AML-193 (cell line): ENCODE measurements around the gene TMEM40.
"Not testable (repeated sequence)": the region's sequence is repeated elsewhere in the genome, so short reads cannot be mapped to it uniquely, and the experiment has no call there.

Experiments
- DNase-seq, 2 experiments: peaks; one replicate each; lab custom pipeline; 2025; lab: John Stamatoyannopoulos, UW

Gene TMEM40

DNA sequence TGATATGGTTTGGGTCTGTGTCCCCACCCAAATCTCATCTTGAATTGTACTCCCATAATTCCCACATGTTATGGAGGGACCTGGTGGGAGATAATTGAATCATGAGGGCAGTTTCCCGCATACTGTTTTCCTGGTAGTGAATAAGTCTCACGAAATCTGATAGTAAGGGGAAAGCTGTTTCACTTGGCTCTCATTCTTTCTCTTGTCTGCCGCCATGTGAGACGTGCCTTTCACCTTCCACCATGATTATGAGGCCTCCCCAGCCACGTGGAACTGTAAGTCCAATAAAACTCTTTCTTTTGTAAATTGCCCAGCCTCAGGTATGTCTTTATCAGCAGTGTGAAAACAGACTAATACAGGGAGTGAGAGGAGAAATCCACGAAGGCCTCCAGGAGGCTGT, 16.9 kb upstream of the TMEM40 start:
- not testable (repeated sequence) for DNase-seq

DNA sequence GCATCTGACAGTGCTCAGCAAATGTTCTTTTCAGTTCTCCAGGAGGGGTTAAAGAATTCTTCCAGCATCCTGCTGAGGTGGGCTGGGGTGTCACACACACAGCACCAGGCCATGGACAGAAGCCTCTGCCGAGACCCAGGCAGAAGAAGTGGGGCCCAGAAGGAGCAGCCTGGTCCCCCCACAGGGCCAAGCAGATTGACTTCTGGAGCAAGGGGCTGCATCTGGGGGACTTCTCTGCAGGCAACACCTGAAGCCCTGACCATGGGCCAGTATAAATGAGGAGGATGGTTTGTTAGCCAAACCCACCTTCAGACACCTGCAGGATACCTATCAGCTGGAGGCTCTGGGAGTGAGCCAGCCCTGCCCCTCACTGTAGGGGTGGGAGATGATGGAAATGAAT, 16.2 kb upstream of the TMEM40 start:
- no peak for DNase-seq

DNA sequence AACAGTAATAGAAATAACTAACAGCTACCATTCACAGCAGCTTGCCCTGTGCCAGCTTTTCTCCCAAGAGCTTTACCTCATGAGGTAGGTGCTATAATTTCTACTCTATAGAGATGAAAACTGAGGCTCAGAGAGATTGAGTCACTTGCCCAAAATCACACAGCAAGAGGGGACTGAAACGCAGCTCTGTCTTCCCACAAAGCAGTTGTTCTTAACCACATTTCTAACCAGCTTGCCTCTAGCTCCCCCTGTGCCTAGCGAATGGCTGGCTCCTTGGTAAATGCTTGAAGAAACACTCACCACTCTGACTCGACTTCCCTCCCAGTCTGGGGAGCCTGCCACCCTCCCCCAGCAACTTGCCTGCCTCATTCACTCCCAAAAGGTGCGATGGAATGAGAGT, 15.6 kb upstream of the TMEM40 start:
- no peak for DNase-seq

DNA sequence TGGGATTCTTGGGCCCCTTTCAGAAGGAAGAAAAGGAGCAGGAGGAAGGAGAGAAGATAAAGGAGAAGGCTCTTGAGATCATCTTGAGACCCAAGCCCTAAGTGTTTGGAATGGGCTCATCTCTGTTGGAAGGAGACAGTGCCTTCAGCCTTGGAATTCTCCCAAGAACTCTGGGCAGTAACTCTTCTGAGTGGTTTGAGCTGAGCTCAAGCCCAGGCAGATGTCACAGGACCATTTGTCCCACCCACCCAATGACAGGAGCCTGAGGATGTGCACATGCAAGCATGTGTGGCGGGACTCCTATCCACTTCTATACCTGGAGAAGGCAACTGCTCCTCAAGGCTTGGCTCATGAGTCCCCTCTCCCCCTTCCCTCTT, 14.6 kb upstream of the TMEM40 start:
- no peak for DNase-seq

DNA sequence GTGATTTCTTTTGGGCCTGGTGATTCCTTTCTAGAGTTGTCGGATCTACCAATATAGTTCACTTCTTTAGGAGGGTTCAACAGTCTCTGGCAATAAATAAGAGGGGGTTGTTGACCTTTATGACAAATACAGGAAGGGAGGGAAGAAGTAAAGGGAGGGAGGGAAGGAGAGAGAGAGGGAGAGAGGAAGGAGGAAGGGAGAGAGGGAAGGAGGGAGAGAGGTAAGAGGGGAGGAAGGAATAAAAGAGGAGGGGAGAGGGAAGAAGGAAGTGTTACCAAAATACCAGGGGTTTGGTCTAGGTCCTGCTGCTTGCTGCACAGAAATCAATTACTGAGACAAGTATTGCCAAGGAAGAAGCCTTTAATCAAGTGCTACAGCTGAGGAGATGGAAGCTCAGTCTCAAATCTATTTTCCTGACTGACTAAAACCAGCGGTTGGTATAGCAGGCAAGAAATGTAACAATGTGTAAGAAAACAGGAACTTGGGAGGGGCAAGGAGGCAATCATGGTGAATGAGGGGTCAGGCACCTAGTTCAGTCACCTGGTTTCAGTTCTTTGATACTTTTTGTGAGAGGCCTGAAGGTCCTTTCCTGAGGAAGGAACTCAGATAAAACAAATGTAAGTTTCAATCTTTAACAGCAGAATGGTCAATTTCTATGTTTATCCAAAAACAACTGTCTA, 14.1 kb upstream of the TMEM40 start:
- no peak for DNase-seq

DNA sequence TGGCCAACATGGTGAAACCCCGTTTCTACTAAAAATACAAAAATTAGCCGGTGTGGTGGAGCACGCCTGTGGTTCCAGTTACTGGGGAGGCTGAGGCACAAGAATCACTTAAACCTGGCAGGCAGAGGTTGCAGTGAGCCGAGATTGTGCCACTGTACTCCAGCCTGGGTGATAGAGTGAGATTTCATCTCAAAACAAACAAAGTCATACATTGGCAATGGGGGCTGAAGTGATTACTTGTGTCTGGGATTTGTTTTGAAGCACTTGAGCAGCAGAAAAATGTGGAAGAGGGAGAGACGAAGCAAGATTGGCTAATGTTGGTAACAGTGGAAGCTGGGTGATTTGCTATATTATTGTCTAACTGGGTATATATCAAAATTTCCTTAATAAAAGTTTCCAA, 13.4 kb upstream of the TMEM40 start:
- DNase-seq = no peak

DNA sequence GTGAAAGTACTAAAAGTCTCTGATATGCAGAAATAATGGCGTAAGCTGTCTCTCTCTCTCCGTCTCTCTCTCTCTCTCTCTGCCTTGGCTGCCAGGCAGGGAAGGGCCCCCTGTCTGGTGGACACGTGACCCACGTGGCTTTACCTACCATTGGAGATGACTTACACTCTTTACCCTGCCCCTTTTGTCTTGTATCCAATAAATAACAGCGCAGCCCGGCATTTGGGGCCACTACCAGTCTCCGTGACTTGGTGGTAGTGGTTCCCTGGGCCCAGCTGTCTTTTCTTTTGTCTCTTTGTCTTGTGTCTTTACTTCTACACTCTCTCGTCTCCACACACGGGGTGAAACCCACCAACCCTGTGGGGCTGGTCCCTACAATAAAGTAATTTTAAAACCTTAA, 12.2 kb upstream of the TMEM40 start:
- no peak for DNase-seq

DNA sequence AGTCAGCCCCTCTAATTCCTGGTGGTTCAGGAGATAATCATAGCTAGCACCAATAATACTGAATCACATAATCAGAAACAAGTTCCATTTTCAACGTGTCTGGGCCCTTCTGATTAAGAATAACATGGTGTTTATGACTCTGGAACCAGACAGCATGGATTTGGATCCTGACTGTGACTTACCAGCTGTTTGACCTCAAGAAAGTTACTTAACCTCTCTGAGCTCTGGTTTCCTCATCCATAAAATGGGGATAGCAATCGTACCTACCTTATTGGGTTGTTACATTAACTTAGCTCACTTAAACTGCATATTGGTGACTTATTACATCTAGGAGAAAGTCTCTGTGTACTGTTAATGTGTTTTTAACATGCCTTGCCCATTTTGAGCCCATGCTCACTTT, 10.7 kb upstream of the TMEM40 start:
- no peak for DNase-seq

DNA sequence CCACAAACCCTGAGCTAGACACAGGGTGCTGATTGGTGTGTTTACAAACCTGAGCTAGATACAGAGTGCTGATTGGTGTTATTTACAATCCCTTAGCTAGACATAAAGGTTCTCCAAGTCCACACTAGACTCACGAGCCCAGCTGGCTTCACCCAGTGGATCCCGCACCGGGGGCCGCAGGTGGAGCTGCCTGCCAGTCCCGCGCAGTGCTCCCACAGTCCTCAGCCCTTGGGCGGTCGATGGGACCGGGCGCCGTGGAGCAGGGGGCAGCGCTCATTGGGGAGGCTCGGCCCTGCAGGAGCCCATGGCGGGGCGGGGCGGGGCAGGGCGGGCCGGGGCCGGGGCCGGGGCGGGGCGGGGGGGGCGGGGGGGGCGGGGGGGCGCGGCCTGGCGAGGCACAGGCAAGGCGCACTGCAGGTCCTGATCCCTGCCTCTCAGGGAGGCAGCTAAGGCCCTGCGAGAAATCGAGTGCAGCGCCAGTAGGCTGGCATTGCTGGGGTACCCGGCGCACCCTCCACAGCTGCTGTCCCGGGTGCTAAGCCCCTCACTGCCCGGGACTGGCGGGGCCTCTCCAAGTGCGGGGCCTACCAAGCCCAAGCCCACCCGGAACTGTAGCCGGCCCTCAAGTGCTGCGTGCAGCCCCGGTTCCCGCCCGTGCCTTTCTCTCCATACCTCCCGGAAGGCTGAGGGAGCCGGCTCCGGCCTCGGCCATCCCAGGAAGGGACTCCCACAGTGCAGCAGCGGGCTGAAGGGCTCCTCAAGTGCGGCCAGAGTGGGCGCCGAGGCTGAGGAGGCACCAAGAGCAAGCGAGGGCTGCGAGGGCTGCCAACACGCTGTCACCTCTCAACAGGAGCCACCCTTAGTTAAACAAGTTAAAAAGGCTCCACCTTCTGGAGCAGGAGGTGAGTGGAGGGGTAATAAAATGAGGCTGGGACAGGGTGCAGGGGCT, 9.8 kb upstream of the TMEM40 start:
- no peak for DNase-seq

DNA sequence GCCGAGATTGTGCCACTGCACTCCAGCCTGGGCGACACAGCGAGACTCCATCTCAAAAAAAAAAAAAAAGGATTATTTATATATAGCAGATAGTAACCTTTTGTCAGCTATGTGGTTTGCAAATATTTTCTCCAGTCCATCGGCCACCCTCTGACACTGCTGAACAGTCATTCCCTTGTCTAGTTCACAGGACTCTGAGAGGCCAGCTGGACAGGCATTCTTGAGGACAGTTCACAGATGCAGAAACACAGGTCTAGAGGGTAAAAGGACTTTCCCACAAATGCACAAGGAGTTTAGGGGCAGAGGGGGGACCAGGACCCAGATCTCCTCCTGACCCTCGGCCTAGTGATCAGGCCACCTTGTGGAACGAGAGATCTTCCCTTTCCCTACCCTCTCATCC, 7.5 kb upstream of the TMEM40 start:
- no peak for DNase-seq

DNA sequence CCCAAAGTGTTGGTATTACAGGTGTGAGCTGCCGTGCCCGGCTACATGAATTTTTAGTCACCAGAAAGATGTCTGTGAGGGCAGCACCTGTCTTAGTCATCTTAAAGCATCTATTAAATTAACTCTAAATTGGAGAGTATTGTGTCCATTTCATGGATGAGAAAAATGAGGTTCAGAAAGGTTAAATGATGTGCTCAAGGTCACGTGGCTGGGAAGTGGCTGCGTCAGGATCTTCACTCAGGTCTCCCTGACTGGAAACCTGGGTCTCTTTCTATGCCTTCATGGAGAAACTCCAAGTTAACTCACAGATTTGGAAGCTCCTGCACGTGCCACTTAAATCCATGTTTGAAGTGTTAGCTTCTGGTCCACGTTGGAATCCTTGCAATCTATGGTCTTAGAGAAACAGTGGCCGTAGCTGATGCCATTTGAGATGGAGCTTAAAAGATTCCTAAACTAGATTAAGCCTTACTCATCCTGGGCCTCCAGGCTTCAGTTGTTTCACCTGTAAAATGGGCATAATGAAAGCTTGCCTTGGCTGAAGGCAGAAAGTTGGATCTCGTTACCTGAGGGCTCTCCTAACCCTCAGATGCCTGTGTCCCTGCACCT, 5.2 kb upstream of the TMEM40 start:
- no peak for DNase-seq

DNA sequence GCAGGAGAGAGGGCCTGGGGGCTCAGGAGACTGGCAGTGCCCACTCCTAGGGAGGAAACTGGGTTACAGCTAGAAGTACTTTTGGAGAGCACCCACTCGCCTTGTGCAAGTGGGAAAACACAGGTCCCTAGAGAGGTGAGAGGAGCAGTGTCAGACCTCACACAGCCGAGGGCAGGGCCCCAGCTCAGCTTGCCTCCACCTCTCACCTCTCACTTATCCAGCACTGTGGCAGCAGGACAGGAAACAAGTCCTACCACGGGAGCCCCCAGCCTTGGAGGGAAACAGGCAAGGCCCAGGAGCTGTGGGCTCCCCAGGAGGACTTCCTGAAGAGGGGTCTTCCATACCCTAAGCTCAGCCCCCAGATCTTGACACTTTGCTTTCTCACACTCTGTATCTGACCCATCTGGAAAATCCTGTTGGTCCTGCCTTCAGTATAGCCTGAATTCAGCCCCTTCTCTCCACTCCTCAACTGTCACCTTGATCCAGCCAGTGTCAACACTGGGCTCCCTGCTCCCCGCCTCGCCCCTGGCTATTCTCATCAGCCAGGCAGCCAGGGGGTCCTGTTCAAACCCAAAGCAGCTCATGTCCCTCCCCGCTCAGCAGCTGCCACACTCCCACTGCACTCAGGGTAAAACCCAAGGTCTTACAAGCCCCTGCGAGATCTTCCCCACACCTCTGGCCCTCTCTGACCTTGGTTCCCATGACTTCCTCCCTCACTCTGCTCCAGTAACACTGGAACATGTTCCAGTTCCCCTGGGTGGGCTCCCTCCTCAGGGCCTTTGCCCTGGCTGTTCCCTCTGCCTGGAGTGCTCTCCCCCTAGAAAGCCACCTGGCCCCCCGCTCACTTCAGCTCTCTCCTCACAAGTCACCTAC, 870 bp upstream of the TMEM40 start:
- no peak for DNase-seq

DNA sequence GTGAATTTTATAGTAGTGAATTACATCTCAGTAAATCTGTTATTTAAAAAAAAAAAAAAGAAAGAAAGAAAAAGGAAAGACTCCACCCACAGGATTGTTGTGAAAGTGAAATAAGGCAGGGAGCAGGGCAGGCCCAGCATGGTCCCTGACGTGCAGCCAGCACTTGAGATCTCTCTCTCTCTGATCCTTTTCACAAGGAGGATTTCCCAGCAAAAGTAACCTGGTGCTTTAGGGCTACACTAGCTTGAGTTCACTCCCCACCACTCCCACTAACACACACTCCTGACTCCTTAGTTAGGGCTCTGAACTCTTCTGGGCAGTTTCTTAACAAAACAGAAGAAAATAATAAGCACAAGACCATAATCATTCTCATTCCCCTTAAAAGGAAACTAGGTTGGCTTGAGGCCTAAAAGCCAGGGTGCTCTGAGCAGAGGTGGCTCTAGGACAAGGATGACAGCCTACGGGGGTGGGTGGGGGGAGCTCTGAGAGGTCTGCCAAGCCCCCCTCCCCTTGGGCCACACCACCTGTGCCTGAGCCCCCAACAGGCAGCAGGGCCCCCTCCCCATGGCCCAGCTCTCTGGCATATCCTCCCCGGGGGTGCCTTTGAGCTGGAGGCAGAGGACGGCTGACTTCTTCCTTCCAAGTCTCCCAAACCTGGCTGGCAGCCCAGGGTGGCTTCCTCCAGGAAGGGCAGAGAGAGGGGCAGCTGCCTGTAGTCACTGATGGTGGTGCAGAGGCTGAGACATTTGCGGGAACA, 856 bp downstream of the TMEM40 start:
- DNase-seq = no peak

DNA sequence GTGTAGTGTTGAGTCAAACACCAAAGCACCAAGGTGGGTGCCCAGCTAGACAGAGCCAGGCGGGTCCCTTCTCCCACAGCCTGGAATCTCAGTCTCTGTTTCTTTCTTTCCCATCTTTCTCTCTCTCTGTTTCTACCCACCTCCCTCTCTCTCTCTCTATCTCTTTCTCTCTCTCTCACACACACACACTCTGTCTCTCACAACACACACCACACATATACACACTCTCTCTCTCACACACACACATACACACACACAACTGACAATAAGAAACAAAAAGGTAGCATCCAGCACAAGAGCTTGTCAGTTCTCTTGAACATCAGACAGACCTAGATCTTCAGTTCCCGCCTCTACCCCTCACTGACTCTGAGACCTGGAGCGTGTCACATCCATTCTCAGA, 2.4 kb downstream of the TMEM40 start:
- DNase-seq = no peak

DNA sequence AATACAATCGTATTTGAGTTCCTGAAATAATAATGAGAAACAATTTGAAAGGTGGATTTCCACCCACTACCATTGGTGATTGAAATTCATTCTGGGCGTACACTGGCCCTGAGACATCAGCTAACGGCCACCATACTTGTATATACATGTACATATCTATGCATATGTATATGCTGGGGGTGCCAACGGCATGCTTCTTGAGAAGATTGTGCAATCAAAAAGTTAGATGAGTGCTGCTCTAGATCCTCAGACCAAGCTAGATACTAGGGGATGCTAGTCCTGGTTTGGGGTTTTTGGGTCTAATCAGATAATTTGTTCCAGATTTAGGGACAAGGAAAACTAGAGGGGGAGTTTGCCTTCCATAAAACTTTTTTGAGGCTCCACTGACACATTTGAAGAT, 2.9 kb downstream of the TMEM40 start:
- no peak for DNase-seq

DNA sequence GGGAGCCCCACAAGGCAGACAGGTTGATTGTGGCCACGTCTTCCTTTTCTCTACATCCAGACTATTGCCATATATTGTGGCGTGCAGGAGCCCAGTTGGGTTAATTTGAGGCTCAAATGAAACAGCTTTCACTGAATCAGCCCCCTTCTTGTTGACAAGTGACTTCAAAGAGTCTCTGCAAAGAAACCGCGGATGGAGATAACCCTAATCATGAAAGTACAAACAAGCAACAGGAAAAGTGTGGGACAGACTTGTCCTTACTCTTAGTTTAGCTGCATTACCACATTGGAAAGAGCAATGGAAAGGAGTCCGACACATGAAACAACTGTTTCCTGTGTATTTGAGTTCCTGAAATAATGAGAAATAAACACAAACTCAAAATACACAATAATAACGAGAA, 3.3 kb downstream of the TMEM40 start:
- DNase-seq = no peak

DNA sequence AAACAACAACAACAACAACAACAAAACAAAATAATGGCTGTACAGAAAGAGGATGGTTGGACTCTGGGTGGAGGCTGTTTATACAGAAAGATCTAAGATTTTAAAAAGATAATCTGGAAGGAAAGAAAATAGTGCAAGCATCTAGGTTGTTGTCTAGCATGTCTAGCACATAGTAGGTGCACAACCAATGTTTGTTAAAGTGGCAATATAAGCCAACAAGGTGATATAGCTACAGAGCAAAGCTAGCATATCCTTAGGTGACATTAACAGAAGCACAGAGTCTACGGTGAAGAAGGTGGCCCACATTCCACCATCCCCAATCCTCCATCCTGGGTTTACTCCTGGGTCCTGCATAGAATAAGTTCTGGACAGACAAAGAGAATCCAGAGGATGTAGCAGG, 4.7 kb downstream of the TMEM40 start:
- DNase-seq = no peak

DNA sequence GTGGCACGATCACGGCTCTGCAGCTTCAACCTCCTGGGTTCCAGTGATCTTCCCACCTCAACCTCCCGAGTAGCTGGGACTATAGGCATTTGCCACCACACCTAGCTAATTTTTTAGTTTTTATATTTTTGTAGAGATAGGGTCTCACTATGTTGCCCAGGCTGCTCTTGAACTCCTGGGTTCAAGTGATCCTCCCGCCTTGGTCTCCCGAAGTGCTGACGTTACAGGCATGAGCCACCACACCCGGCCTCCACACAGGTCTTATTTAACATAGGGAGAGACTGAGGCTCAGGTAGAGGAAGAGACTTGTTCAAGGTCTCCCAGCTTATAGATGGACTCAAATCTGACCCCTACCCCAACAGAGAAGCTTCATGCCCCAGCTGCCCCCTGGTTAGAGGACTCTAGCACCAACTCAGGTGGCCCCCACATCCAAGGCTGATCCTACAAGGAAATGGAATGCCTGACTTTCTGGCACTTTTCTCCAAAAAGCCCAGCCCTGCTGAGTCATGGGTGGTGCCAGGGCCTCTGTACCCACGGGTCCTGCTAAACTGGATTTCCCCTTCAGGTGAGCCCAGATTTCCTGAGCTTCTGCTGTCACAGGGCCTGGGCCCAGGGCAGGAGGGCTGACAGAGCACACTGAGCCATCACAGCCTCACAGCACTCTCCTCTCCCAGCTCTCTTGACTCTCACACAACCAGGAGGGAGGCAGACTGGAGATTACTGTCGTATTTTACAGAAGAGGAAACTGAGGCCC, 5.6 kb downstream of the TMEM40 start:
- no peak for DNase-seq

DNA sequence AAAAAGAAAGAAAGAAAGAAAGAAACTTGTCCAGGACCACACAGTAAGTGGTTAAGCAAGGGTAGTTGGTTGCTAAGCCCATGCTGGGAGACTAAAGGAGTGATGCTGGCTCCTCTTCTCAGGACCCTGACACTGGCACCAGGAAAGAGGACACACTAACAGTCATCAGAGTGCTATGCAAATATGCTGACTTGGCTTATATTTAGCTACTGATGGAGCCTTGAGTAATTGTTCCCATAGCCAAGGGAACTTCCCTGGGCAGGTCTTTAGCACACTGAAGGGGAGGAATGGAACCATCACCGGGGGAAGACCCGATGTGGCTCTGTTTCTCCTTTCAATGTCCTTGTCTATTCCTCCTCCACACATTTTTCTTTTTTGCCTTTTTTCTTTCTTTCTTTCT, 6.2 kb downstream of the TMEM40 start:
- DNase-seq = no peak

DNA sequence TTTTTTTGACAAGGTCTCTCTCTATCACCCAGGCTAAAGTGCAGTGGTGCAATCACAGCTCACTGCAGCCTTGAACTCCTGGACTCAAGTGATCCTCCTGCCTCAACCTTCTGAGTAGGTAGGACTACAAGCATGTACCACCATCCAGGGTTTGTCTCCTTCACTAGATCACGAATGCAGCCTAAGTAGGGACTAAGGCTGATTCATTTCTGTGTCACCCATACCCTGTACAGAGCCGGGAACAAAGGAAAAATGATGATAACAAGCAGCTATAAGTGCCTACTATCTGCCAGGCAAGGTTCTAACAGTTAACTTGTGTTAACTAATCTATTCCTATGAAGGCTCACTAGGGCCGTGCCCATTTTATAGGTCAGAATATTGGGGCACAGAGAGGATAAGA, 7.0 kb downstream of the TMEM40 start:
- DNase-seq = no peak

DNA sequence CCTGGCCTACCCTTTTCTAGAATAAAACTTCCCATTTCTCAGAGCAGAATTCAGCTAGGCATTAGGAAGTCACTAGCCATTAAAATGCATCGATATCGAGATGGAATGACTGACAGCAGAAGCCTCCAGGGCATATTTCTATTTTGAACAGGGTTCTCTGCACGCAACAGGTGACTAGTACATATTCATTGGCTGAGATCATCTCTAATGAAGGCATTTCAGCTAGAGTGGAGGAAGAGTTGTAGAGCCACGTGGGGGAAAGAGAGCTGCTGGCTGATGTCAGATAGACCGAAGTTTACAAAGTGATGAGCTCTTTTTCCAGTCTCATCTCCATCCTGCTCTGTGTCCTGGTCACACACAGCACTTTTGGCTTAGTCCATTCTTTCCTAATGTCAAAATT, 7.5 kb downstream of the TMEM40 start:
- no peak for DNase-seq
